ENCODE measurements around the gene SLC22A12. TPM values are rescaled to one million over a fixed set of nuclear protein-coding genes. Genes with fewer than 3 reads are reported as not detected.

Gene SLC22A12
- polyA plus RNA-seq, 1 experiment, result not detected

DNA sequence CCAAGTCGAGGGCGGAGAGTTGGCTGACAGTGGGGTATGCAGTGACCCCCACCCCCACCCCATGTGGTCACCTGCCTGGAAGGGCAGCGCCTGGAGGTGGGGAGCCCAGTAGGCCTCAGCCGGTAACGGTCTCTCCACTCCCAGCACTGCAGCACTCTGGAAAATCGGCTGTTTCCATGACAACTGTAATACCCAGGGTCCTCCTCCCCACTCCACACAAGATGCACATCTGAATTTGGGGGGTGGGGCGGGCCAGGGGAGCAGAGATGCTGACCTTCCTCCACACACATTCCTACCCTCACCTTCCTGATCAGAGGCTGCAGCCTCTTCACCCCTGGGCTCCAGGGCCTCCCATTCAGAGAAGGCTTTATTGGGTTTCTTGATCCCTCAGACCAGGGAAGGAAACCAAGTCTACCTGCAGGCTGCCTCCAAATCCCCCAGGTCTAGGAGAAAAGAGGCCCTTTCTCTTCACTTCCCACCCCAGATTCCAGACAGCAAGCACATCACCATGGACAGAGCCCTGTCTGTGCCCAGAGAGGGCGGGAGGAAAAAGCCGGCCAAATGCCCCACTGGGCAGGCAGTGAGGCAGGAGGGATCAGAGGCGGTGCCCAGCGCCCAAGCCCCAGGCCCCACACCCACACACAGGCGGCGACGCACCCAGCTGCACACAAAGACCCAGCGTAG lies 46.5 kb downstream of the SLC22A12 start:
- Histone ChIP-seq H3K27me3 (ENCODE audit: control insufficient read depth, insufficient read depth, low read length) (peaks cover 75% of the 10 kb centered on the region), H3K4me3 (ENCODE audit: low read depth, low read length) (no peak overlapping the region), H3K9me3 (ENCODE audit: control insufficient read depth, insufficient read depth, low read length) (no peaks in the 10 kb centered on the region; the same call in 1 of the 2 replicates), H3K27ac (ENCODE audit: low read depth, low read length) (no peak overlapping the region)
- ChIA-PET POLR2A (no interaction called here), CTCF (no interaction called here)
- TF ChIP-seq, protein P1, sequence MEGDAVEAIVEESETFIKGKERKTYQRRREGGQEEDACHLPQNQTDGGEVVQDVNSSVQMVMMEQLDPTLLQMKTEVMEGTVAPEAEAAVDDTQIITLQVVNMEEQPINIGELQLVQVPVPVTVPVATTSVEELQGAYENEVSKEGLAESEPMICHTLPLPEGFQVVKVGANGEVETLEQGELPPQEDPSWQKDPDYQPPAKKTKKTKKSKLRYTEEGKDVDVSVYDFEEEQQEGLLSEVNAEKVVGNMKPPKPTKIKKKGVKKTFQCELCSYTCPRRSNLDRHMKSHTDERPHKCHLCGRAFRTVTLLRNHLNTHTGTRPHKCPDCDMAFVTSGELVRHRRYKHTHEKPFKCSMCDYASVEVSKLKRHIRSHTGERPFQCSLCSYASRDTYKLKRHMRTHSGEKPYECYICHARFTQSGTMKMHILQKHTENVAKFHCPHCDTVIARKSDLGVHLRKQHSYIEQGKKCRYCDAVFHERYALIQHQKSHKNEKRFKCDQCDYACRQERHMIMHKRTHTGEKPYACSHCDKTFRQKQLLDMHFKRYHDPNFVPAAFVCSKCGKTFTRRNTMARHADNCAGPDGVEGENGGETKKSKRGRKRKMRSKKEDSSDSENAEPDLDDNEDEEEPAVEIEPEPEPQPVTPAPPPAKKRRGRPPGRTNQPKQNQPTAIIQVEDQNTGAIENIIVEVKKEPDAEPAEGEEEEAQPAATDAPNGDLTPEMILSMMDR (IDR thresholded peaks at IDR 0.05; ENCODE audit: low read depth, low read length), result no peak
- no peak for DNase-seq (ENCODE audit: low read depth, low spot score)

DNA sequence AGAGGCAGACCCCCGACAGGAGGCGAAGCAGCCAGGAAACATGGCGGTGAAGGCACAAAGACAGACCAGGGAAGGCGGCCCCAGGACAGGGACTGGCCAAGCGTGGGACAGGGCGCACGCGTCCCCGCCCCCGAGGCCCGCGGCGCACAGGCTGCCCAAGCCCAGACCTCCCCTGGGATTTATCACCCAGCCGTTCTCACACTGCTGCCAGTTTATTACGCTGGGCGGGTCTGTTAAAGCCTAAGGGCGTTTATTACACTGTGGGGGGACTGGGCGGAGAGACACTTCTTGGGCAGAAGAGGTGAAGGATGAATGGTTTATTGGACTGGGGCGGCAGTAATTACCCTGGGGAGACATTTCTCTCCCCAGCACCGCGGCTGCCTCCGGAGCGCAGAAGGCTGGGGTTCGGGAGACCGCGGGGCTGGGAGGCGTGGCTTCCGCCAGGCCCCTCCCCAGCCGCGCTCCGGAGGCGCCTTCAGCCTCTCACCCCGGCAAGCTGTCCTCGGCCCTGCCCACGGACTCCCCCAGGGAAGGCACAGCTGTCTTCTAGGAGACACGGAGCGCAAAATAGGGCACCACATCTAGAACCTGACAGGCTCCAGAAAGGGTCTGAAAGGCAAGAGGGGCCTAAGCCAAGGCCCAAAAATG lies 47.1 kb downstream of the SLC22A12 start:
- ChIA-PET CTCF (no interaction called here), POLR2A (no interaction called here)
- TF ChIP-seq, protein P1 (IDR thresholded peaks at IDR 0.05; ENCODE audit: low read depth, low read length), result no peak
- no peaks in the 10 kb centered on the region; the same call in 1 of the 2 replicates for H3K9me3 ChIP-seq (ENCODE audit: control insufficient read depth, insufficient read depth, low read length)
- peaks cover 74% of the 10 kb centered on the region for H3K27me3 ChIP-seq (ENCODE audit: control insufficient read depth, insufficient read depth, low read length)
- no peak overlapping the region for H3K4me3 ChIP-seq (ENCODE audit: low read depth, low read length)
- DNase-seq (ENCODE audit: low read depth, low spot score), result no peak
- H3K27ac ChIP-seq (ENCODE audit: low read depth, low read length), result no peak overlapping the region

DNA sequence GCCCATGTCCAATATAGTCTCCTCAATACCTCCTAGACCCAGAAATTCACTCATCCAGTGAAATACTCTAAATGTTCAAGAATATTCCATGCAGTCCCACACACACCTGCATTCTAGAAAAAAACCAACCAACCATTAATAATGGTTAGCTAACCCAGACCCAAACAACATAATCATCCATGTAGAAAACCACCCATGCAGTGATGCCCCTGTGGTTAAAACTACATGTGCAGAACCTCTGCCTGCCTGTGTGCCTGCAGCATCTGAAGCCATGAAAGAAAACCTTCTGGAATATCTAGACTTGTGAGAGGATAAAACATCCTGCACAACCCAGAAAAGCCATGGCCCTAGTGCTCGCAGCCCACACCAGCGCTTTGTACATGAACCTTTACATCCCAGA lies 47.8 kb downstream of the SLC22A12 start:
- H3K27ac ChIP-seq (ENCODE audit: low read depth, low read length), result no peak overlapping the region
- no peak for DNase-seq (ENCODE audit: low read depth, low spot score)
- H3K9me3 ChIP-seq (ENCODE audit: control insufficient read depth, insufficient read depth, low read length), result no peaks in the 10 kb centered on the region; the same call in 1 of the 2 replicates
- TF ChIP-seq, protein P1 (IDR thresholded peaks at IDR 0.05; ENCODE audit: low read depth, low read length), result no peak
- no peak overlapping the region for H3K4me3 ChIP-seq (ENCODE audit: low read depth, low read length)
- ChIA-PET CTCF (interaction anchor here (1.6 kb wide), 1 partner anchor 50 kb away, joined by 5 read pairs; no protein-coding TSS in a partner anchor), POLR2A (no interaction called here)
- H3K27me3 ChIP-seq (ENCODE audit: control insufficient read depth, insufficient read depth, low read length), result peaks cover 75% of the 10 kb centered on the region

DNA sequence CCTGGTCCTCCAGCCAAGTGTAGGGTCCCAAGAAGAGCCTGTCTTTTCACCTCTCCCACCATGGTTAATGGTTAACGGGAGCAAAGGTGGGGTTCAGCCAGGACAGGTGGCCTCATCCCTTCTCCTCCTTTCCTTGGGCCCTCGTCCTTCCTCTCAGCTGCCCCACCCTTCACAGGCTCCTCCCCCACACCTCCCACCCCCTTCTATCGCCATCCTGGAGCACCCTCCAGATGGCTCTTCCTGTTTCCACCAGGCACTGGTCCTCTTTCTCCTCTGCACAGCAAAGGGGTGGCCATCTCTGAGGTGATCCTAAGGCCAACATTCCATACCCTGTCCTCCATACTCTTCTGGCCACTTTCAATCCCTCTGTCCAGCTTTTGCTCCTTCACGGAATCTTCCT lies 48.9 kb downstream of the SLC22A12 start:
- H3K4me3 ChIP-seq (ENCODE audit: low read depth, low read length), result no peak overlapping the region
- ChIA-PET POLR2A (no interaction called here), CTCF (interaction anchor here (1.6 kb wide), 1 partner anchor 49 kb away, joined by 5 read pairs; no protein-coding TSS in a partner anchor)
- peaks cover 78% of the 10 kb centered on the region for H3K27me3 ChIP-seq (ENCODE audit: control insufficient read depth, insufficient read depth, low read length)
- DNase-seq (ENCODE audit: low read depth, low spot score), result no peak
- H3K27ac ChIP-seq (ENCODE audit: low read depth, low read length), result no peak overlapping the region
- H3K9me3 ChIP-seq (ENCODE audit: control insufficient read depth, insufficient read depth, low read length), result no peaks in the 10 kb centered on the region; the same call in 1 of the 2 replicates
- TF ChIP-seq, protein P1 (IDR thresholded peaks at IDR 0.05; ENCODE audit: low read depth, low read length), result no peak
